SK-N-SH (cell line): ENCODE measurements around the gene ZFHX3. TPM values are rescaled to one million over a fixed set of nuclear protein-coding genes. Genes with fewer than 3 reads are reported as not detected.

Source experiments
- CTCF ChIA-PET: fragments of 300-600, 350-600 bp; formaldehyde crosslinking; extraction: SDS; loops from one replicate; lab custom pipeline; 2021; lab: Yijun Ruan, JAX
- POLR2A ChIA-PET: fragments of 350-600 bp; sonication (Branson Sonifier 250); formaldehyde crosslinking; extraction: SDS; loops from one replicate; lab custom pipeline; 2020; ENCODE audit warnings: antibody characterized with exemption, inconsistent platforms; lab: Yijun Ruan, JAX
- DNase-seq: peaks from one replicate; pipeline ENCODE4 v3.0.0; 2012
- H2AFZ ChIP-seq: fragments of 200-600 bp; sonication (generic); 2 replicates; pipeline ENCODE4 v1.8.1; 2016; ENCODE audit warnings: antibody characterized with exemption, mild to moderate bottlenecking, low read depth
- H3F3A ChIP-seq: fragments of 200-600 bp; sonication (generic); replicated peaks from 2 replicates; pipeline ENCODE3; 2016; ENCODE audit warnings: antibody characterized with exemption, mild to moderate bottlenecking; ENCODE audit not compliant: insufficient read depth
- H3K27ac ChIP-seq, 2 experiments: fragments of 200-500 bp in 1 of 2; fragments of 200-600 bp in 1 of 2; sonication (Bioruptor generic) in 1 of 2; sonication (generic), shearing (Covaris generic) in 1 of 2; 2 replicates each; pipeline versions ENCODE4 v1.5.1 to v1.6.1; 2014 to 2016; ENCODE audit warnings: low read depth in 2 of 2, inconsistent platforms in 1 of 2, low read length in 1 of 2, mild to moderate bottlenecking in 1 of 2, mixed read lengths in 1 of 2
- H3K27me3 ChIP-seq: fragments of 200-600 bp; sonication (generic), shearing (Covaris generic); 2 replicates; pipeline ENCODE4 v1.6.1; 2016; ENCODE audit warnings: mixed run types; ENCODE audit not compliant: insufficient read depth
- H3K36me3 ChIP-seq, 2 experiments: fragments of 200-500 bp in 1 of 2; fragments of 200-600 bp in 1 of 2; sonication (Bioruptor generic) in 1 of 2; sonication (generic) in 1 of 2; replicated peaks in 1 of 2; 2 replicates each; pipeline versions ENCODE3 to v1.5.1; 2014 to 2016; ENCODE audit warnings: low read length in 1 of 2, mild to moderate bottlenecking in 1 of 2; ENCODE audit not compliant: insufficient read depth in 2 of 2, control insufficient read depth in 1 of 2
- H3K4me1 ChIP-seq, 2 experiments: fragments of 200-500 bp in 1 of 2; fragments of 200-600 bp in 1 of 2; sonication (Bioruptor generic) in 1 of 2; sonication (generic), shearing (Covaris generic) in 1 of 2; 2 replicates each; pipeline versions ENCODE4 v1.5.1 to v1.6.1; 2014 to 2016; ENCODE audit warnings: low read depth in 1 of 2, low read length in 1 of 2, mixed run types in 1 of 2; ENCODE audit not compliant: insufficient read depth in 2 of 2, control insufficient read depth in 1 of 2
- H3K4me2 ChIP-seq: fragments of 200-600 bp; sonication (generic), shearing (Covaris generic); 2 replicates; pipeline ENCODE4 v1.6.1; 2017; ENCODE audit warnings: mixed run types
- H3K4me3 ChIP-seq, 2 experiments: fragments of 200-500 bp in 1 of 2; fragments of 200-600 bp in 1 of 2; sonication (Bioruptor generic) in 1 of 2; sonication (generic), shearing (Covaris generic) in 1 of 2; 2 replicates each; pipeline versions ENCODE4 v1.5.1 to v1.8.1; 2014 to 2016; ENCODE audit warnings: low read depth in 2 of 2, inconsistent platforms in 1 of 2, low read length in 1 of 2, mild to moderate bottlenecking in 1 of 2, mixed read lengths in 1 of 2, moderate library complexity in 1 of 2
- H3K79me2 ChIP-seq: fragments of 200-600 bp; sonication (generic); 2 replicates; pipeline ENCODE4 v1.8.1; 2017; ENCODE audit warnings: mild to moderate bottlenecking; ENCODE audit not compliant: insufficient read depth
- H3K9ac ChIP-seq: fragments of 200-600 bp; sonication (generic); 2 replicates; pipeline ENCODE4 v1.6.1; 2017; ENCODE audit warnings: mixed run types
- H3K9me2 ChIP-seq: fragments of 200-600 bp; sonication (generic); 2 replicates; pipeline ENCODE4 v1.6.1; 2017; ENCODE audit warnings: mixed run types
- H3K9me3 ChIP-seq: fragments of 200-600 bp; sonication (generic); 2 replicates; pipeline ENCODE4 v1.6.1; 2017; ENCODE audit warnings: mixed run types, mild to moderate bottlenecking, moderate library complexity
- H4K20me1 ChIP-seq: fragments of 200-600 bp; sonication (generic); 2 replicates; pipeline ENCODE4 v1.6.1; 2017; ENCODE audit warnings: mild to moderate bottlenecking, mixed run types; ENCODE audit not compliant: insufficient read depth
- ELF1 ChIP-seq: IDR thresholded peaks from 2 replicates; pipeline ENCODE4 v1.4.0; 2012
- EP300 ChIP-seq, 2 experiments: IDR thresholded peaks; 2 replicates each; pipeline versions ENCODE4 v1.4.0 to v1.6.1; 2012; ENCODE audit warnings: borderline replicate concordance in 1 of 2, low read depth in 1 of 2, low read length in 1 of 2
- EZH2phosphoT487 ChIP-seq: fragments of 200-600 bp; sonication (generic); IDR thresholded peaks from 2 replicates; pipeline ENCODE4 v1.6.1; 2017; ENCODE audit warnings: low read depth, mixed run types, mild to moderate bottlenecking, antibody characterized with exemption, moderate library complexity, borderline replicate concordance
- FOSL2 ChIP-seq: IDR thresholded peaks from 2 replicates; pipeline ENCODE4 v1.4.0; 2012; ENCODE audit warnings: low read depth, mild to moderate bottlenecking, moderate library complexity, borderline replicate concordance
- GABPA ChIP-seq: IDR thresholded peaks from 2 replicates; pipeline ENCODE4 v1.4.0; 2012; ENCODE audit warnings: low read depth, mild to moderate bottlenecking
- JUND ChIP-seq: IDR thresholded peaks from 2 replicates; pipeline ENCODE4 v1.4.0; 2012
- MXI1 ChIP-seq: IDR thresholded peaks from 2 replicates; pipeline ENCODE4 v1.6.1; 2012; ENCODE audit warnings: mild to moderate bottlenecking, low read depth, low read length, improper control_type of control experiment
- NFIC ChIP-seq: IDR thresholded peaks from 2 replicates; pipeline ENCODE4 v1.4.0; 2012; ENCODE audit warnings: borderline replicate concordance
- NRF1 ChIP-seq: IDR thresholded peaks from 2 replicates; pipeline ENCODE4 v1.6.1; 2012; ENCODE audit warnings: low read depth, mild to moderate bottlenecking, low read length
- PBX3 ChIP-seq: IDR thresholded peaks from 2 replicates; pipeline ENCODE4; 2012
- TAF1 ChIP-seq: IDR thresholded peaks from 2 replicates; pipeline ENCODE4 v1.6.1; 2012; ENCODE audit warnings: low read depth, mild to moderate bottlenecking, low read length, moderate library complexity, borderline replicate concordance
- TCF12 ChIP-seq: IDR thresholded peaks from 2 replicates; pipeline ENCODE4 v1.4.0; 2012
- TEAD4 ChIP-seq: IDR thresholded peaks from 2 replicates; pipeline ENCODE4 v1.4.0; 2012; ENCODE audit warnings: mild to moderate bottlenecking, borderline replicate concordance; ENCODE audit not compliant: insufficient read depth
- USF1 ChIP-seq: IDR thresholded peaks from 2 replicates; pipeline ENCODE4 v1.4.0; 2012; ENCODE audit warnings: low read depth, borderline replicate concordance
- WGBS: methylation state at CpG from one replicate; pipeline ENCODE4 v1.1.6; 2017; ENCODE audit warnings: low lambda C conversion rate; 5-methylcytosine and 5-hydroxymethylcytosine counted together
- polyA plus RNA-seq, 3 experiments: library from polyadenylated mRNA; depleted of rRNA; stranded (reverse); fragments of >200 nt; gene quantifications; 2 replicates each; pipeline ENCODE4 v1.2.3, GENCODE V29; 2012
- TF ChIP-seq, protein P1 (sequence below): fragments of 150-350 bp; IDR thresholded peaks from 2 replicates; pipeline ENCODE4 v1.6.1; 2017; ENCODE audit warnings: antibody characterized with exemption, low read length, low read depth, borderline replicate concordance
- TF ChIP-seq, protein P2 (sequence below): fragments of 150-350 bp; IDR thresholded peaks from 2 replicates; pipeline ENCODE4 v1.6.1; 2016; ENCODE audit warnings: mild to moderate bottlenecking, low read depth, low read length

Gene ZFHX3
- polyA plus RNA-seq, 1 of the 3 experiments (the other 2 are of a cell fraction), result 2.0 TPM

GRCh38 chr16:72752004-72752695, 295.8 kb downstream of the ZFHX3 start:
- no peaks in the 10 kb centered on the region for H3K9me3 ChIP-seq
- H3K4me2 ChIP-seq, result no peak overlapping the region
- H3K9me2 ChIP-seq, result no peaks in the 10 kb centered on the region
- CTCF ChIA-PET, result interaction anchor here (0.6 kb wide), 1 partner anchor 810 kb away, joined by 3 read pairs; no protein-coding TSS in a partner anchor
- POLR2A ChIA-PET, result no interaction called here
- H3K79me2 ChIP-seq, result no peaks in the 10 kb centered on the region
- TF ChIP-seq TEAD4, result no peak
- no peaks in the 10 kb centered on the region for H3K36me3 ChIP-seq
- 93% methylated on average over 7 of the region's 7 CpGs for WGBS
- H3K9ac ChIP-seq, result no peak overlapping the region
- no peaks in the 10 kb centered on the region for H3K27me3 ChIP-seq
- H3K4me3 ChIP-seq, result no peak overlapping the region
- H3F3A ChIP-seq, result no peaks in the 10 kb centered on the region
- H3K4me1 ChIP-seq, result no peaks in the 10 kb centered on the region; a peak in 1 of 4 replicates
- no peak overlapping the region for H2AFZ ChIP-seq
- no peak for DNase-seq
- no peak overlapping the region for H3K27ac ChIP-seq
- no peaks in the 10 kb centered on the region for H4K20me1 ChIP-seq

DNA sequence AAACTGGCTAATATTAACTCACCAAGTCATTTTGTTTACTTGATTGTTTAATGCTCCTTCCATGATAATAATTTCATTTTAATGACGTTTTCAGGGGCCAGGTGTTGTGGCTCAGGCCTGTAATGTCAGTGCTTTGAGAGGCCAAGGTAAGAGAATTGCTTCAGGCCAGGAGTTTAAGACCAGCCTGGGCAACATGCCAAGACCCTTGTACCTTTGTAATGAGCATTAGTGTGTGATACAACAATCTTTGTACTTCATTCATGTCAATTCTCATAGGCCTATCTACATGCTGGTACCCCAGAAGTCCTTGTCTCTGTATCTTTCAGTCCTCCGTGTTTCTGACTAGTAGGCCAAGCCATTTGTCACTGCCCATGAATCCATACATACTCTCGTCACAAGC, 296.9 kb downstream of the ZFHX3 start:
- Histone ChIP-seq H3K9me3 (no peaks in the 10 kb centered on the region), H3K4me2 (no peak overlapping the region), H3K36me3 (no peaks in the 10 kb centered on the region), H3K9ac (no peak overlapping the region), H4K20me1 (no peaks in the 10 kb centered on the region)
- WGBS, result 64% methylated on average over 3 of the region's 3 CpGs
- TF ChIP-seq MXI1 (no peak), EZH2phosphoT487 (no peak), NRF1 (no peak), USF1 (no peak), ELF1 (no peak), TAF1 (no peak), JUND (no peak), PBX3 (no peak), NFIC (no peak), TCF12 (no peak), GABPA (no peak), EP300 (IDR thresholded peaks at IDR 0.05; ENCODE audit: borderline replicate concordance in 1 of 2, low read depth in 1 of 2, low read length in 1 of 2) (no peak), FOSL2 (no peak)
- TF ChIP-seq, protein P1, sequence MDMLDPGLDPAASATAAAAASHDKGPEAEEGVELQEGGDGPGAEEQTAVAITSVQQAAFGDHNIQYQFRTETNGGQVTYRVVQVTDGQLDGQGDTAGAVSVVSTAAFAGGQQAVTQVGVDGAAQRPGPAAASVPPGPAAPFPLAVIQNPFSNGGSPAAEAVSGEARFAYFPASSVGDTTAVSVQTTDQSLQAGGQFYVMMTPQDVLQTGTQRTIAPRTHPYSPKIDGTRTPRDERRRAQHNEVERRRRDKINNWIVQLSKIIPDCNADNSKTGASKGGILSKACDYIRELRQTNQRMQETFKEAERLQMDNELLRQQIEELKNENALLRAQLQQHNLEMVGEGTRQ, result no peak
- TF ChIP-seq, protein P2, sequence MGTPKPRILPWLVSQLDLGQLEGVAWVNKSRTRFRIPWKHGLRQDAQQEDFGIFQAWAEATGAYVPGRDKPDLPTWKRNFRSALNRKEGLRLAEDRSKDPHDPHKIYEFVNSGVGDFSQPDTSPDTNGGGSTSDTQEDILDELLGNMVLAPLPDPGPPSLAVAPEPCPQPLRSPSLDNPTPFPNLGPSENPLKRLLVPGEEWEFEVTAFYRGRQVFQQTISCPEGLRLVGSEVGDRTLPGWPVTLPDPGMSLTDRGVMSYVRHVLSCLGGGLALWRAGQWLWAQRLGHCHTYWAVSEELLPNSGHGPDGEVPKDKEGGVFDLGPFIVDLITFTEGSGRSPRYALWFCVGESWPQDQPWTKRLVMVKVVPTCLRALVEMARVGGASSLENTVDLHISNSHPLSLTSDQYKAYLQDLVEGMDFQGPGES, result no peak
- TF ChIP-seq, all 33 proteins: peak for 0
- Histone ChIP-seq H3K27ac (no peak overlapping the region), H3K79me2 (no peaks in the 10 kb centered on the region), H3F3A (no peaks in the 10 kb centered on the region), H3K9me2 (no peaks in the 10 kb centered on the region), H3K4me1 (no peaks in the 10 kb centered on the region; a peak in 1 of 4 replicates), H2AFZ (no peak overlapping the region), H3K27me3 (no peaks in the 10 kb centered on the region), H3K4me3 (no peak overlapping the region)
- ChIA-PET CTCF (interaction anchor here (0.6 kb wide), 1 partner anchor 811 kb away, joined by 3 read pairs; no protein-coding TSS in a partner anchor), POLR2A (no interaction called here)
- no peak for DNase-seq
